Activated naive CD8-positive, alpha-beta T cell treated with anti-CD3 and anti-CD28 coated beads, Interleukin-2, amount 50 U/mL, for 24 hours (primary cell): ENCODE measurements around the gene ZNF280D.

Source experiments
- ATAC-seq: fragments of 150-1000 bp; cut with Tn5 transposase; one replicate; pipeline ENCODE4 v1.10.0; 2021
- DNase-seq: peaks from one replicate; pipeline ENCODE4 v3.0.0; 2021
- H3K27ac Mint-ChIP-seq: one replicate; pipeline ENCODE4 v1.8.0; 2021; ENCODE audit warnings: mild to moderate bottlenecking, mixed read lengths
- H3K27me3 Mint-ChIP-seq: one replicate; pipeline ENCODE4 v1.8.0; 2021; ENCODE audit warnings: mixed read lengths
- H3K36me3 Mint-ChIP-seq: one replicate; pipeline ENCODE4 v1.8.0; 2021; ENCODE audit warnings: low read depth, mixed read lengths
- H3K4me1 Mint-ChIP-seq: one replicate; pipeline ENCODE4 v1.8.0; 2021; ENCODE audit warnings: mixed read lengths
- H3K4me3 Mint-ChIP-seq: one replicate; pipeline ENCODE4 v1.8.0; 2021; ENCODE audit warnings: mild to moderate bottlenecking, moderate library complexity, mixed read lengths
- H3K9me3 Mint-ChIP-seq: one replicate; pipeline ENCODE4 v1.8.0; 2021; ENCODE audit warnings: mixed read lengths

ZNF280D gene

DNA sequence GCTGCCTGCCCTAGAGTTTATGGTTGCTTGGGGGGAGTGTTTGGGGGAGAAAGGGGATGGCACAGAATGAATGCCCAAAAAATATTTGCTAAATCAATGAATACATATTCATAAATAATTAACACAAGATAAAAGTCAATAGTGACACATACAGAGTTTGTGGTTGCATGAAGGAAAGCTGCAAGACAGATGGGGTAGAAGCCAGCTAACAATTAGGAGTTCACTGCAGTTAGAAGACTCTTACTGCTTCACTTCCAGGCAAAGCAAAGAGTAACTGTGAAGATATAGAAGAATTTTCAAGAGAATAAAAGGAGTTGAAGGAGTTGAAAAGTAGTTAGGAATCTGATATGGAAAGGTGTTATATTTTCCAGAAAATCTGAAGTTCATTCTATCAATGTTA is 72.4 kb downstream of the ZNF280D start:
- H3K27me3 Mint-ChIP-seq = no peaks in the 10 kb centered on the region
- ATAC-seq (no peak), DNase-seq (no peak)
- peaks cover 37% of the 10 kb centered on the region for H3K36me3 Mint-ChIP-seq
- H3K27ac Mint-ChIP-seq = no peak overlapping the region
- no peak overlapping the region for H3K4me3 Mint-ChIP-seq
- peaks cover 2% of the 10 kb centered on the region for H3K4me1 Mint-ChIP-seq
- H3K9me3 Mint-ChIP-seq = no peaks in the 10 kb centered on the region

DNA sequence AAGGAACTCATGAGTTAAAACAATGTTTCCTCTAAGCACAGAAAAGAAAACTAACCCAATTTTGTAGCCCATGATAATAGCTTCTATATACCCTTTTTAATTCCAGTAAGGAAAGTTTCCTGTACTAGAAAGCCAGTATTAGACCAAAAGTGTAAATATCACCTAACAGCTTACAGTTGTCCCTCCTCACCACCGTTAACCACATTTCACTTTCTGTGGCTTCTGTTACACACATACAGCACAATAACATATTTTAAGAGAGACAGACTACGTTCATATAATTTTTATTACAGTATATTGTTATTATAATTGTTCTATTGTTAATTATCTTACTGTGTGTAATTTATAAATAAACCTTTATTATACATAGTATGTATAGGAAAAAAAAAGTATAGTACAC is 74.1 kb downstream of the ZNF280D start:
- Mint-ChIP-seq H3K27ac (no peak overlapping the region), H3K27me3 (no peaks in the 10 kb centered on the region), H3K4me3 (no peak overlapping the region), H3K9me3 (no peaks in the 10 kb centered on the region), H3K36me3 (peaks cover 27% of the 10 kb centered on the region), H3K4me1 (peaks cover 2% of the 10 kb centered on the region)
- DNase-seq = no peak
- no peak for ATAC-seq

DNA sequence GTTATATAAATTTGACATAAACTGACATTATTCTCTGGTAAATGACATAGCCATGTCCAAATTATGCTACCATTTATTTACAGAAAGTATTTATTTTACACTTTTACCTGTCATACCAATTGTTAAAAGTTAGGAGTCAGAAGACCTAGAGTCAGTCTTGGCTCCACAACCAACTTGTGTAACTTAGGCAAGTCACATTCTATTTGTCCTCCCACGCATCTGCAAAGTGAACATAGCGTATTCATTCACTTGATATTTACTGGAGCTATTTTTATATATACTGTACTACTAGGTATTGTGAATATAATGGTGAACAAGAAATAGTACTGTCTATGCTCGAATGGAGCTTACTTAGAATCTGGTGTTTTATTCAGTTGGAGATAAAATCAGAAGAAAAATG is 78.7 kb downstream of the ZNF280D start:
- Mint-ChIP-seq H3K27me3 (no peaks in the 10 kb centered on the region), H3K4me3 (no peak overlapping the region), H3K4me1 (peaks cover 2% of the 10 kb centered on the region), H3K27ac (no peak overlapping the region), H3K36me3 (peaks cover 17% of the 10 kb centered on the region), H3K9me3 (no peaks in the 10 kb centered on the region)
- DNase-seq = no peak
- ATAC-seq = no peak

DNA sequence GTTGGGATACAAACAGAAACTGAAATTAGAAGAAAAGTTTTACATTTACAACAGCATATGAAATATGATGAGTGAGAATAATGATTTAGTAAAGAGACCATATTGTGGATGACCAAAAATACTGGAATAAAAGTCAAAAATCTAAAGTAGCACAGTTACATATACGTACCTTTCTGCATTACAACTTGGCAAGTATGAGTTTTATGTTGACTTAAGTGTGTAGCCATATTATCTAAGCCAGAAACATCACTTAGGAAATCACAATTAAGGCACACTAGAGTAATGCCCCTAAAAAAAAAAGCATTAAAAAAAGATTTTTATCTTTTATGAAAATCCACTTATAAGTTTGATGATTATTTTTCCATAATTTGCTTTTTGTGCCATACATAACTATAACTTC is 79.1 kb downstream of the ZNF280D start:
- H3K36me3 Mint-ChIP-seq = peaks cover 19% of the 10 kb centered on the region
- H3K27ac Mint-ChIP-seq = no peak overlapping the region
- DNase-seq = no peak
- H3K4me3 Mint-ChIP-seq = no peak overlapping the region
- no peaks in the 10 kb centered on the region for H3K27me3 Mint-ChIP-seq
- ATAC-seq = no peak
- H3K4me1 Mint-ChIP-seq = peaks cover 2% of the 10 kb centered on the region
- no peaks in the 10 kb centered on the region for H3K9me3 Mint-ChIP-seq

DNA sequence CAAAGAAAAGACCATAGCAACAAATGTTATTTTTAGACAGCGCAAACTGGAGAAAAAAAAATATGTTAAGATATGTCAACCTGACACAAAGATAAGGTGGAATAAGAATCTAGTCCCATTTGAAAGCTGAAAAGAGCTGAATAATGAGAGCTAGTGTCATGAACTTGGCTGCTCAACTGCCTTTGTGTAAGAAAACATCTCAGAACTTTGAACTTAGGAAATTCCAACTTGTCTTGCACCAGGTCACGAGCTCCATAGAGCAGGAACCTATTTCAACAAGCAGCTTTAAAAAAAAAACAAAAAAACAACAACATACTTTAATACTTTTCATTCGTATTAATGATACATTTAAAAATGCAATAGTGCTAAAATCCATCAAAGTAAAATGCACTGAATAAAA is 79.5 kb downstream of the ZNF280D start:
- H3K9me3 Mint-ChIP-seq = no peaks in the 10 kb centered on the region
- no peak overlapping the region for H3K27ac Mint-ChIP-seq
- ATAC-seq (no peak), DNase-seq (no peak)
- H3K4me1 Mint-ChIP-seq = no peaks in the 10 kb centered on the region
- H3K36me3 Mint-ChIP-seq = peaks cover 21% of the 10 kb centered on the region
- no peak overlapping the region for H3K4me3 Mint-ChIP-seq
- H3K27me3 Mint-ChIP-seq = no peaks in the 10 kb centered on the region

DNA sequence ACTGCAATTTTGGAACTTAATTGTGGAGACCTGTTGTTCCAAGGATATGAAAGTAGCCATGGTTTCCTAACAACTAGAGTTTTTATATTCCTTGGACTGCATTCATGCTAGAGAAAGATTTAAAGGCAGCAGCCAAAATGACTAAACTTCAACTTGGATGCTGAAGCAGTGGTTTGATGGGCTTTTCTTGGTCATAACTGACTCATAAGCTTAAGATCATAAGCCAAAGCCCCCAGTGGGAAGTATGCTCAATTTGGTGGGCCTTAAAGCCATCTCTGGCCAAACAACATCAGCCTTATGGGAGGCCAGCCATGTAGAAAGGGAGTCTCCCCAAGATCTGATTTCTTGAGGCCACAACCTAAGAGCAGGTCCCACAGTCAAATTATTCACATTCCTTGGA is 80.2 kb downstream of the ZNF280D start:
- ATAC-seq (no peak), DNase-seq (no peak)
- H3K36me3 Mint-ChIP-seq = peaks cover 20% of the 10 kb centered on the region
- H3K27me3 Mint-ChIP-seq = no peaks in the 10 kb centered on the region
- no peak overlapping the region for H3K4me3 Mint-ChIP-seq
- H3K9me3 Mint-ChIP-seq = no peaks in the 10 kb centered on the region
- H3K27ac Mint-ChIP-seq = no peak overlapping the region
- no peaks in the 10 kb centered on the region for H3K4me1 Mint-ChIP-seq

DNA sequence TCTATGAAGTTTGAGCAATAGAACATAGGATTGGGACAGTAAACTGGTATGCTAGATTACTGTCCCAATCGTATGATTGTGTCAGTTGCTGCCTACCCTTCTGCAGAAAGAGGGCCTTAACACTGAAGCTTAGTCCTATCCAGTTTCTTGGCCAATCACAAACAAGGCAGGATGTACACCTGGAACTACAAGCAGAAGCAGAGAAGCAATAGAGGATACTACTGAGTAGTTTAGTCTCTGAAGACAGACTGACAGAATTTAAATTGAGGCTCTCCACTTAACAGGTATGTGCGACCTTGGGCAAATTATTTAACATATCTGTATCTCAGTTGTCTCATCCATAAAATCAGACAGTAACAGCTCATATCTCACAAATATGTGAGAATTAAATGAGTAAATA is 85.0 kb downstream of the ZNF280D start:
- no peak for DNase-seq
- Mint-ChIP-seq H3K4me1 (no peaks in the 10 kb centered on the region), H3K27ac (no peak overlapping the region), H3K27me3 (no peaks in the 10 kb centered on the region), H3K9me3 (no peaks in the 10 kb centered on the region), H3K4me3 (no peak overlapping the region), H3K36me3 (peaks cover 15% of the 10 kb centered on the region)
- ATAC-seq = no peak

DNA sequence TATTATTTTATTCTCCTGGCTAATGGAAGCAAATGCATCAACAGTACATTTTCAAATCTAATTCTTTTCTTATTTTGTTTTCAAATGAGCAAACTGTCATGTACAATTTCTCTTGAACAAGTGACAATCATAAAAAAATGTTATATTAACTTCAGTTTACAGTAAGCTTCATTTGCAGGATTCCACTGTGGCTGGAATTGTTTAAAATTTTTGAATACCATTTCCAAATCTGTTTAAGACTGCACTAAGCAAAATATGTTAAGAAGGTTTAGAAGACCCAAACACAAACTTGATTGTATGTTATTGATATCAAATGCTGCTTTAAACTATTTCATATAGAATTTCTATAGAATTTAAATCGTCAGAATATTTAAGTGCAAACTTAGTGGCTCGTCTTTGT is 92.8 kb downstream of the ZNF280D start:
- H3K4me3 Mint-ChIP-seq = no peak overlapping the region
- H3K27me3 Mint-ChIP-seq = no peaks in the 10 kb centered on the region
- ATAC-seq (no peak), DNase-seq (no peak)
- no peaks in the 10 kb centered on the region for H3K4me1 Mint-ChIP-seq
- H3K36me3 Mint-ChIP-seq = peaks cover 4% of the 10 kb centered on the region
- H3K9me3 Mint-ChIP-seq = no peaks in the 10 kb centered on the region
- no peak overlapping the region for H3K27ac Mint-ChIP-seq

DNA sequence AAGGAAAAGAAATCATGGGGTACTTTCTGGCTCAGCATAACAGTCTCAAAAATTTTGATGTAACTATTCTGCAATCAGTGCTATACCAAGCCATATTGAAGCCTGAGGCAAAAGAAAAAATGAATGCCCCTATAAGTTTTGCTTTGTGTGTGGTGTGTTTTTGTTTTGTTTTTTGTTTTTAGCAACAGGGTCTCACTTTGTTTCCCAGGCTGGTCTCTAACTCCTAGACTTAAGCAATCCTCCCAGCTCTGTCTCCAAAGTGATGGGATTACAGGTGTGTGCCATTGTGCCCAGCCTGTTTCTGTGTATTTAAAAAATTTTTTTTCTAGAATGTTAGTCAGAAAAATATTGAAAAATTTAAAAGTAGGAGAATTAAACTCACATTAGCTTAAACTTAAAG is 93.2 kb downstream of the ZNF280D start:
- ATAC-seq = no peak
- Mint-ChIP-seq H3K4me3 (no peak overlapping the region), H3K27me3 (no peaks in the 10 kb centered on the region), H3K27ac (no peak overlapping the region), H3K9me3 (no peaks in the 10 kb centered on the region), H3K4me1 (no peaks in the 10 kb centered on the region), H3K36me3 (peaks cover 4% of the 10 kb centered on the region)
- DNase-seq = no peak

DNA sequence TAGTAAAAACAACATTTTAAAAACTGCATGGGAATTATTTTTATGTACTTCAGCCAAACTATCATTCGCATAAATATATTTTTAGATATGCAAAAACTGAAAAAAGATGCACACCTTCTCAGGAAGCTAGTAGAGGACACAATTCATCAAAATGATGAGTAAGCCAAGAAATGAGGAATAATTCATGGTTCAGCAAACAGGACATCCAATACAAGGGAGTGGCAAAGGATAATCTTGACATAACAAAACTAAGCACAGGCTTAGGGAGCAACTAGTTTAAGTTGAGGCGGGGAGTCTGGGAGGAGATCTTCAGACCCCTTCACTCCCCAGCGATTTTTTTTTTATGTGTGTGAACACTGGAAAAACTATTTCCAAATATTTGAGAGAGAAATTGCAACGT is 93.7 kb downstream of the ZNF280D start:
- Mint-ChIP-seq H3K4me1 (no peaks in the 10 kb centered on the region), H3K27me3 (no peaks in the 10 kb centered on the region), H3K36me3 (peaks cover 4% of the 10 kb centered on the region), H3K27ac (no peak overlapping the region), H3K9me3 (no peaks in the 10 kb centered on the region), H3K4me3 (no peak overlapping the region)
- ATAC-seq (no peak), DNase-seq (no peak)

DNA sequence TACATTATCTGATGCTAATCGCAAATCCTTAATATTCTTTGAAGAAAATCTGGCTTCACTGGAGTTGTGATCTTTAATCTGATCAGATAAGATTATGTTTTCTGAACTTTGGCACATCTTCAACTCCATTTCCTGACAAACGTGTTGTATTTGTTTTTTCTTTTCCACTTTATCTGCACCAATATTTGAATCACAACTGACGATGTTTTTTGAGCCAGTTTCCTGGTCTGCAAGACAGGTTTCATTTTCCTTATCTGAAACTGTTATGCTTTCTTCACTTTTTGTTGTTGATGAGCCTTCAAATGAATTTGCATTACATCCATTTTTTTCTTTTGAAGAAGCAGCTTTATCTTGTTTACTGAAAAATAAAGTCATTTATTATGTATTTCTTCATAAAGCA is 101.5 kb downstream of the ZNF280D start:
- no peaks in the 10 kb centered on the region for H3K27me3 Mint-ChIP-seq
- H3K27ac Mint-ChIP-seq = no peak overlapping the region
- no peak overlapping the region for H3K4me3 Mint-ChIP-seq
- no peaks in the 10 kb centered on the region for H3K9me3 Mint-ChIP-seq
- H3K4me1 Mint-ChIP-seq = no peaks in the 10 kb centered on the region
- ATAC-seq (no peak), DNase-seq (no peak)
- peaks cover 6% of the 10 kb centered on the region for H3K36me3 Mint-ChIP-seq

DNA sequence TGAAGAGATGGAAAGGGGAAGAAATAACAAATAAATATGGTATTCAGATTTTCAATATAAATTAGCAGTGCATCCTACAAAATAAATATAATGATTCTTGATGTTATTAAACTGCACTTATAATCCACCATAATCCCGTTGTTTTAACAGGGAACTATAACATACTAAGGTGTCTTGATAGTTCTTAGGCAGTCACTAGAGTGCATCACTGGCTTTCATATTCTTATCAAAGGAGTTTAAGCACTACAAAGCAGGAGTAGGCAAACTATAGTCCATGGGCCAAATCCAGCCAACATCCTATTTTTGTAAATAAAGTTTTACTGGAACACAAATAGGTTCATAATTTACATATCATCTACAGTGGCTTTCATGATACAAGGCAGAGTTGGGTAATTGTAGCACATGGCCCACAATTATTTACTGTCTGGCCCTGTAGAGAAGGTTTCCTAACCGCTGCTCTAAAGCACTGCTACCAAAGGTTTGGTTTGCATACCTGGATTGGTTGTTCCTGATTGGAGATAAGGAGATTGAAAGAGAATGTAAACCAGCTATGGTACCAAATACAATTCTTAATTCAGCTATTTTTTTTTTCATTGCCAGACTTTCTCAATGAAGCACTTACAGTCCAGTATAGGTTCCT is 104.3 kb downstream of the ZNF280D start:
- peaks cover 6% of the 10 kb centered on the region for H3K36me3 Mint-ChIP-seq
- DNase-seq (no peak), ATAC-seq (no peak)
- no peaks in the 10 kb centered on the region for H3K4me1 Mint-ChIP-seq
- no peak overlapping the region for H3K4me3 Mint-ChIP-seq
- no peaks in the 10 kb centered on the region for H3K27me3 Mint-ChIP-seq
- H3K9me3 Mint-ChIP-seq = no peaks in the 10 kb centered on the region
- no peak overlapping the region for H3K27ac Mint-ChIP-seq

DNA sequence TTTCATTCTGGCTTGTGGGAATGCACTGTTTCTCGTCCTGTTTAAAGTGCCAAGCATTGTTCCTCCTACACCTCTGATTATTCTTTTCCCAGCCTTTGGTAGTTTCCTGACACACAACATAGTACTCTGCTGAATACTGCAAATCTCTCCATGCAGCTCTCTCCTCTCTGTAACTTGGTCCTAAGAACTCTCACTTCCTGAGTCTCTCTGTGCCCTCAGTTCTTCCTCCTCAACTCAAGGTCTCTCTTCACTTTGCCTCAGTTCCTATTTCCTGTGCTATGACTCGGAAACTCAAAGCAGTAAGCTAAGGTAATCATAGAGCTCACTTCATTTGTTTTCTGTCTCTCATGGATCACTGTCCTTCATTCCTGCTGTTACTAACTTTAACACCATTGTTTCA is 113.4 kb downstream of the ZNF280D start:
- Mint-ChIP-seq H3K27ac (no peak overlapping the region), H3K36me3 (no peaks in the 10 kb centered on the region), H3K9me3 (peaks cover 9% of the 10 kb centered on the region), H3K4me3 (no peak overlapping the region), H3K27me3 (no peaks in the 10 kb centered on the region), H3K4me1 (no peaks in the 10 kb centered on the region)
- DNase-seq (no peak), ATAC-seq (no peak)

DNA sequence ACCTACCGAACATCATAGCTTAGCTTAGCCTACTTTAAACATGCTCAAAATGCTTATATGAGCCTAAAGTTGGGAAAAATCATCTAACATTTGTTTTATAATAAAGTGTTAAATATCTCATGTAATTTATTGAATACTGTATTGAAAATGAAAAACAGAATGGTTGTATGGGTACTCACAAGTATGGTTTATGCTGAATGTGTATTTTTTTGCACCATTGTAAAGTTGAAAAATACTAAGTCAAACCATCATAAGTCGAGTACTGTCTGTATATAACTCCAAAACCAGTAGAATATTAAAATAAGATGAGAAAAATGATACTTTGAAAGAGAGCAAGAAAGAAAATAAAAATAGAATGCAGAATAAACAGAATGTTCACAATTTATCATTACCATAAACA is 115.7 kb downstream of the ZNF280D start:
- H3K4me1 Mint-ChIP-seq = no peaks in the 10 kb centered on the region
- H3K36me3 Mint-ChIP-seq = no peaks in the 10 kb centered on the region
- ATAC-seq = no peak
- H3K9me3 Mint-ChIP-seq = peaks cover 9% of the 10 kb centered on the region
- H3K27ac Mint-ChIP-seq = no peak overlapping the region
- H3K27me3 Mint-ChIP-seq = peaks cover 5% of the 10 kb centered on the region
- DNase-seq = no peak
- H3K4me3 Mint-ChIP-seq = no peak overlapping the region

DNA sequence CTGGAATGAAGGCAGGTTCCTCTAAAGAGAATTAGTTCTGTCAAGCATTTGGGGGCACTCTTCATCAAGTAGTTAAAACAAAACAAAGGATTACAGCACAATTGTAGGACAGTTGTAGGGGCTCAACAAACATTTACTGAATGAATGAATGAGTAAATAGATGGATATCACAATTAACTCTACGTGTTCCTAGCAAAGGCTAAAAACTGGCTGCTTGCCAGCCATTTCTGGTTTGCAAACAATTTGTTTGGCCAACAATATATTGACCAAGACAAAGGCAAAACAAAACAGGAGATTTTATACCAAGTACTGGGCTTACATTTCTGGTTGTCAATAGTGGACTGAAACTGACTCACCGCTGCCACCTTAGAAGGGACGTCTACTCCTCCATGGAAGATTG is 116.8 kb downstream of the ZNF280D start:
- Mint-ChIP-seq H3K4me3 (no peak overlapping the region), H3K9me3 (peaks cover 9% of the 10 kb centered on the region), H3K27me3 (peaks cover 5% of the 10 kb centered on the region), H3K4me1 (no peaks in the 10 kb centered on the region), H3K27ac (no peak overlapping the region), H3K36me3 (no peaks in the 10 kb centered on the region)
- no peak for DNase-seq
- ATAC-seq = no peak

DNA sequence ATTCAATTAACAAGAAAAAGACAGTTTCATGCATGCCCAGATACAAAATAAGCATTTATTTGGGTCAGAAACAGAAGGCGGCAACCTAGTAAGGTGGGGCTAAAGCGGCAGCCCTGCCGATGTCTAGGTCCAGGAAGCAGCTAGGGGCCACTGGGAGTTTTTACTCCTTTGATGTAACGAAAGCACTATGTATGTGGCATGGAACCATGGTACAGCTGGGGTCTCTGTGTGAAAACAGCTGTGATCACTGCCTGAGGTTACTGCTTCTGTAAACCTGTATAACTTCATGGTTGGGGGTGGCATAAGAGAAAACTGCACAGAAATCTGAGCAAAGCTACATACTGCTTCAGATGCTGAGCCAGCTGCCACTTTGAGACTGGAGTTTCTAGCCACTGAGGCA is 119.5 kb downstream of the ZNF280D start:
- no peaks in the 10 kb centered on the region for H3K36me3 Mint-ChIP-seq
- no peak for DNase-seq
- peaks cover 4% of the 10 kb centered on the region for H3K9me3 Mint-ChIP-seq
- ATAC-seq = no peak
- H3K27me3 Mint-ChIP-seq = peaks cover 5% of the 10 kb centered on the region
- H3K4me1 Mint-ChIP-seq = peaks cover 2% of the 10 kb centered on the region
- no peak overlapping the region for H3K27ac Mint-ChIP-seq
- H3K4me3 Mint-ChIP-seq = no peak overlapping the region
